BLaER1 (cell line): Measurements from ENCODE around the gene TNS3.

ENCODE experiments used
- H3K27ac ChIP-seq: shearing (Covaris generic); formaldehyde crosslinking; 2 replicates; pipeline ENCODE4 v1.8.1; 2022
- H3K27me3 ChIP-seq: shearing (Covaris generic); formaldehyde crosslinking; 2 replicates; pipeline ENCODE4 v1.8.1; 2022
- H3K36me3 ChIP-seq: shearing (Covaris generic); formaldehyde crosslinking; 2 replicates; pipeline ENCODE4 v1.8.1; 2022
- H3K4me1 ChIP-seq: shearing (Covaris generic); formaldehyde crosslinking; 2 replicates; pipeline ENCODE4 v1.8.1; 2022
- H3K4me2 ChIP-seq: shearing (Covaris generic); formaldehyde crosslinking; 2 replicates; pipeline ENCODE4 v1.8.1; 2022
- H3K4me3 ChIP-seq: shearing (Covaris generic); formaldehyde crosslinking; 2 replicates; pipeline ENCODE4 v1.8.1; 2022
- H3K9ac ChIP-seq: shearing (Covaris generic); formaldehyde crosslinking; 2 replicates; pipeline ENCODE4 v1.8.1; 2022
- H3K9me3 ChIP-seq: shearing (Covaris generic); formaldehyde crosslinking; 2 replicates; pipeline ENCODE4 v1.8.1; 2022
- H4K20me1 ChIP-seq: shearing (Covaris generic); formaldehyde crosslinking; 2 replicates; pipeline ENCODE4 v1.8.1; 2022
- Cebpa-rat ChIP-seq: shearing (Covaris generic); IDR thresholded peaks from 2 replicates; pipeline ENCODE4 v1.8.1; 2022

The TNS3 gene

GRCh38 chr7:47440320-47440719 is 141.6 kb downstream of the TNS3 start:
- Histone ChIP-seq H3K27ac (no peak overlapping the region), H4K20me1 (peaks cover 38% of the 10 kb centered on the region), H3K4me1 (no peaks in the 10 kb centered on the region), H3K27me3 (no peaks in the 10 kb centered on the region), H3K9me3 (no peaks in the 10 kb centered on the region), H3K4me2 (no peak overlapping the region), H3K9ac (no peak overlapping the region), H3K4me3 (no peak overlapping the region), H3K36me3 (peaks cover 22% of the 10 kb centered on the region)
- TF ChIP-seq Cebpa-rat, result no peak

- H3K36me3 ChIP-seq, result peaks cover 33% of the 10 kb centered on the region
- H3K4me1 ChIP-seq, result no peaks in the 10 kb centered on the region
- H3K27ac ChIP-seq, result no peak overlapping the region
- H3K9ac ChIP-seq, result no peak overlapping the region
- TF ChIP-seq Cebpa-rat, result no peak
- no peaks in the 10 kb centered on the region for H3K27me3 ChIP-seq
- H3K4me3 ChIP-seq, result no peak overlapping the region
- peaks cover 29% of the 10 kb centered on the region for H4K20me1 ChIP-seq
- H3K9me3 ChIP-seq, result no peaks in the 10 kb centered on the region
- H3K4me2 ChIP-seq, result no peak overlapping the region
These were observed 142.7 kb downstream of the TNS3 start for GRCh38 chr7:47439181-47439667.

- H3K4me2 ChIP-seq, result no peak overlapping the region
- H3K27ac ChIP-seq, result no peak overlapping the region
- no peaks in the 10 kb centered on the region for H3K4me1 ChIP-seq
- H3K9me3 ChIP-seq, result no peaks in the 10 kb centered on the region
- H3K4me3 ChIP-seq, result no peak overlapping the region
- H3K9ac ChIP-seq, result no peak overlapping the region
- no peak for TF ChIP-seq Cebpa-rat
- peaks cover 34% of the 10 kb centered on the region for H3K36me3 ChIP-seq
- H4K20me1 ChIP-seq, result peaks cover 26% of the 10 kb centered on the region; the same call in 1 of the 2 replicates
- H3K27me3 ChIP-seq, result no peaks in the 10 kb centered on the region
These were observed 143.4 kb downstream of the TNS3 start for GRCh38 chr7:47438411-47439029.

GRCh38 chr7:47435889-47436312 is 146.0 kb downstream of the TNS3 start:
- Histone ChIP-seq H3K27ac (no peak overlapping the region), H3K4me2 (no peak overlapping the region), H3K9ac (no peak overlapping the region), H3K36me3 (peaks cover 34% of the 10 kb centered on the region), H3K4me3 (no peak overlapping the region), H3K9me3 (no peaks in the 10 kb centered on the region), H3K4me1 (no peaks in the 10 kb centered on the region), H4K20me1 (0 out of 2 replicates have a peak, but pooled peaks cover 5% of the 10 kb centered on the region), H3K27me3 (no peaks in the 10 kb centered on the region)
- TF ChIP-seq Cebpa-rat, result no peak

GRCh38 chr7:47433564-47433895 is 148.4 kb downstream of the TNS3 start:
- Histone ChIP-seq H3K27ac (no peak overlapping the region), H3K4me2 (no peak overlapping the region), H3K9me3 (no peaks in the 10 kb centered on the region), H3K4me3 (no peak overlapping the region), H3K27me3 (no peaks in the 10 kb centered on the region), H4K20me1 (no peaks in the 10 kb centered on the region), H3K4me1 (no peaks in the 10 kb centered on the region), H3K36me3 (peaks cover 22% of the 10 kb centered on the region), H3K9ac (no peak overlapping the region)
- TF ChIP-seq Cebpa-rat, result no peak

GRCh38 chr7:47432671-47433563 is 149.0 kb downstream of the TNS3 start:
- Histone ChIP-seq H3K9me3 (no peaks in the 10 kb centered on the region), H3K4me2 (no peak overlapping the region), H3K4me1 (no peaks in the 10 kb centered on the region), H3K27ac (no peak overlapping the region), H3K9ac (no peak overlapping the region), H3K27me3 (no peaks in the 10 kb centered on the region), H3K4me3 (no peak overlapping the region), H4K20me1 (no peaks in the 10 kb centered on the region), H3K36me3 (peaks cover 19% of the 10 kb centered on the region)
- TF ChIP-seq Cebpa-rat, result no peak

- Histone ChIP-seq H3K4me3 (no peak overlapping the region), H3K9ac (no peak overlapping the region), H3K27me3 (no peaks in the 10 kb centered on the region), H3K4me2 (no peak overlapping the region), H4K20me1 (no peaks in the 10 kb centered on the region), H3K27ac (no peak overlapping the region), H3K4me1 (no peaks in the 10 kb centered on the region), H3K9me3 (no peaks in the 10 kb centered on the region), H3K36me3 (peaks cover 36% of the 10 kb centered on the region)
- TF ChIP-seq Cebpa-rat, result no peak
These were observed 151.5 kb downstream of the TNS3 start for GRCh38 chr7:47430422-47430821.

- Histone ChIP-seq H3K36me3 (peaks cover 37% of the 10 kb centered on the region), H3K27me3 (no peaks in the 10 kb centered on the region), H3K4me1 (no peaks in the 10 kb centered on the region), H3K9me3 (no peaks in the 10 kb centered on the region), H3K4me2 (no peak overlapping the region), H4K20me1 (no peaks in the 10 kb centered on the region), H3K4me3 (no peak overlapping the region), H3K9ac (no peak overlapping the region), H3K27ac (no peak overlapping the region)
- no peak for TF ChIP-seq Cebpa-rat
These were observed 153.0 kb downstream of the TNS3 start for GRCh38 chr7:47428768-47429472.

- Histone ChIP-seq H3K9me3 (no peaks in the 10 kb centered on the region), H3K27me3 (no peaks in the 10 kb centered on the region), H3K9ac (no peak overlapping the region), H3K4me2 (no peak overlapping the region), H3K27ac (no peak overlapping the region), H3K4me3 (no peak overlapping the region), H3K36me3 (peaks cover 44% of the 10 kb centered on the region), H3K4me1 (no peaks in the 10 kb centered on the region), H4K20me1 (no peaks in the 10 kb centered on the region)
- TF ChIP-seq Cebpa-rat, result no peak
These were observed 153.7 kb downstream of the TNS3 start for GRCh38 chr7:47428052-47428767.
